Brain microvascular endothelial cell (primary cell): ENCODE results near the gene COL4A4.

Experiments used
- DNase-seq: peaks from one replicate; pipeline ENCODE4 v3.0.0-alpha.2; 2020
- H3K27ac ChIP-seq: fragments of 250-450 bp; sonication (Bioruptor Pico); 2 replicates; pipeline ENCODE4 v1.5.1; 2020; ENCODE audit warnings: mild to moderate bottlenecking, moderate library complexity
- H3K27me3 ChIP-seq: fragments of 250-450 bp; sonication (Bioruptor Pico); replicated peaks from 2 replicates; pipeline ENCODE4 v1.5.1; 2020; ENCODE audit warnings: mild to moderate bottlenecking
- H3K36me3 ChIP-seq: fragments of 250-450 bp; sonication (Bioruptor Pico); replicated peaks from 2 replicates; pipeline ENCODE4 v1.5.1; 2020; ENCODE audit warnings: mild to moderate bottlenecking
- H3K4me3 ChIP-seq: 2 replicates; pipeline ENCODE4 v1.5.1; 2011; ENCODE audit warnings: low read depth, mild to moderate bottlenecking, control low read depth, low read length, moderate library complexity
- CTCF ChIP-seq: IDR thresholded peaks from 2 replicates; pipeline ENCODE4 v1.5.1; 2011; ENCODE audit warnings: low read depth, mild to moderate bottlenecking, moderate library complexity, low read length, control low read depth, inconsistent platforms; ENCODE audit errors: missing control alignments
- in situ Hi-C: cut with HindIII; loops from 2 replicates; pipeline ENCODE4 v1.10.0; 2017; ENCODE audit warnings: low sequenced_read_pairs, low pct_ligation_motif_present

COL4A4 gene

GRCh38 chr2:226971084-226971483 is 192.9 kb downstream of the COL4A4 start:
- no peaks in the 10 kb centered on the region for H3K36me3 ChIP-seq
- no peak overlapping the region for H3K4me3 ChIP-seq
- no peak for TF ChIP-seq CTCF
- no peak for DNase-seq
- no peak overlapping the region for H3K27ac ChIP-seq
- in situ Hi-C loops = no loop called here
- H3K27me3 ChIP-seq = no peaks in the 10 kb centered on the region

DNA sequence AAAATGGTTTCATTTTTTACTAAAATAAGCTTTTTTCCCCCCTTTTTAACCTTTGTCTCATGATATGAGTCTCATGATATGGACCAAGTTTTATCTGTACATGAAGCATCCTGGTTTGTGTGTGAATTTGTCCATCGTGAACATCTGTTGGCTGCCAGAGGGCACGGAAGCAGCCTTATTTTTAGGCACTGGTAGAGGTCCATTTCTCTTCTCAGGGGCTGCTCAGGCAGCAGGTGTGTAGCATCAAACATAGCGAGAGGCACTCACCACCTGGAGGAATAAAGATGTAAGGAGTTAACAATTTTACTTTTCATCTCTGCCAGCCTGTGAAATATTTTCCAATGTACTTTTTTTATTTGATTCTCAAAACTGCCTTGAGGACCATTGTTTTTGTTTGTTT is 193.6 kb downstream of the COL4A4 start:
- no peaks in the 10 kb centered on the region for H3K27me3 ChIP-seq
- no peak for TF ChIP-seq CTCF
- no peak overlapping the region for H3K27ac ChIP-seq
- DNase-seq = no peak
- no peak overlapping the region for H3K4me3 ChIP-seq
- H3K36me3 ChIP-seq = no peaks in the 10 kb centered on the region
- in situ Hi-C loops = no loop called here

DNA sequence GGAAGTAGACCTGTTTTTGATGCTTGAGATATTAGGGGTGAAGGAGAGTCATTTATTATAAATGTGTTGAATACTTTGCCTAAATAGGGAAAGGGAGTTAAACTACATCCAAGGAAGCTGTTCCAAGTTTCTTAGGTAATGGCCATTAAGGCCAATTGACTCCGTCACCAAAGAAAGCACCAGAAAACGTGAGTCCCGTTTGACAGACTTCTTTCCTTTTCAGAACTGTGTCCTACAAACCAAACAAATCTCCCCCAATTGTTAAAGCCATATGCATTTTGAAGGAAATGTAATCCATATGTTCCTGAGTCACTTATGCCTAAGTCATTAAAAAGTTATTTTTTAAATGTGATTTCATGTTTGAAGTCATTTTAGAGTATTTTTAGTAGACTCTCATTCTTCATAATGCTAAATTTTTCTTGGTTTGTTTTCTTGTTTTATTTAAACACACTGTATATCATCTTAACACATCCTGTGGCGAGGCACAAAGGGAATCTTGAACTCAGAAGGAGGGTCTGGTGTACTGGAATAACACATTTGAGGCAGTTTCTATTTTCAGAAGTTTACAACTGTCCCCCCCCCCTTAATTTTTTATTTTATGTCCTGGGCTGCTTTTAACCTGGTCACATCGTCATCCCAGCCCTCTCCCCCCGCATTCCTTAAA is 194.5 kb downstream of the COL4A4 start:
- TF ChIP-seq CTCF = no peak
- Histone ChIP-seq H3K27ac (no peak overlapping the region), H3K27me3 (no peaks in the 10 kb centered on the region), H3K4me3 (no peak overlapping the region), H3K36me3 (no peaks in the 10 kb centered on the region)
- in situ Hi-C loops = no loop called here
- no peak for DNase-seq

DNA sequence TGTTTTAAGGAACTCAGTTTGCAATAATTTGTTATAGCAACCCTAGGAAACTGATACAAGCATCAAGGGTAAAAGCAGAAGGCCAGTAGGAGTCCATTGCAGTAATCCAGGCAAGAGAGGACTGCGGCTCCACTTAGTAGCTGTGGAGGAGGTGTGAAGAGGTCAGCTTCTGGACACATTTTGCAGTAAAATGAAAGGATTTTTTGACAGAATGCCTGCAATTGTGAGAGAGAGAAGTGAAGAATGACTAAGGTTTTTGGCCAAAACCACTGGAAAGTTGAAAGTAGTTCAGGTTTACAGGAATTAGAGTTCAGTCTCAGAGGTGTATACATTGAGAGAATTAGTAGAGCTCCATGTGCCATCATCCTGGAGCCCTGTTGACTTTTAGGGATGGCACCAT is 198.6 kb downstream of the COL4A4 start:
- Histone ChIP-seq H3K4me3 (no peak overlapping the region), H3K27ac (no peak overlapping the region), H3K27me3 (no peaks in the 10 kb centered on the region), H3K36me3 (no peaks in the 10 kb centered on the region)
- in situ Hi-C loops = no loop called here
- TF ChIP-seq CTCF = no peak
- DNase-seq = no peak

- peak; percentile 31 for DNase-seq
- H3K27ac ChIP-seq = no peak overlapping the region
- in situ Hi-C loops = no loop called here
- no peak for TF ChIP-seq CTCF
- H3K27me3 ChIP-seq = no peaks in the 10 kb centered on the region
- H3K36me3 ChIP-seq = no peaks in the 10 kb centered on the region
- no peak overlapping the region for H3K4me3 ChIP-seq
Measured at GRCh38 chr2:226963528-226963927, 200.5 kb downstream of the COL4A4 start.

DNA sequence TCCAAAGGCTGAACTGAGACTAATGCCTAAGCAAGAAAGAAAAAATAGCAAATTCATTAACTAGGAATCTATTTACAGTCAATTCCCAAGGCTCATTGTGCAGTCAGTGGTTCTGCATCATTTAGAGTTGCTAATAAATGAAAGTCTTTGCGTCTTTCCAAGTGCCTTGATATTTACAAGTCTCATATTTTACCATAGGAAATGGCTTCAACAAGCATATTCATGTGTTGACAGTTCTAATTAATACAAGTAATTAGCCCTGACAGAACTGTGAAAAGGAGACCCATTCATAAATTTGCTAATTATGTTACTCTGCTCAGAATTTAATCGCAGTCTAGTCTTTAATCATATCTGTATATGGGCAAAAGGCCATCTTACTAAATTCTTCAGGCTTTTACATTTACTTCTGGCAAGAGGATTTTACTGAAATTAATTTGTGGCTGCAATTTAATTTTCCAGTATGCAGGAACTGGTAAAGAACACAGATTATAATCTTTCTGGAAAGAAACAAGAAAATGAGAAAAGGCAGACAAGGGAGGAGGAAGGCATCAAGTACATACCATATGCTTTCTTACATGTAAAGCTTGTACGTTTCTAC is 201.7 kb downstream of the COL4A4 start:
- Histone ChIP-seq H3K36me3 (no peaks in the 10 kb centered on the region), H3K4me3 (no peak overlapping the region), H3K27me3 (no peaks in the 10 kb centered on the region), H3K27ac (no peak overlapping the region)
- no peak for DNase-seq
- no peak for TF ChIP-seq CTCF
- in situ Hi-C loops = no loop called here
